Cardiac muscle cell (in vitro differentiated cells and primary cell): ENCODE data around the gene SELENOK. TPM values are rescaled to one million over a fixed set of nuclear protein-coding genes. Genes with fewer than 3 reads are reported as not detected.

Experiments used
- DNase-seq, 2 donors: peaks; one replicate each; pipeline versions ENCODE4 v3.0.0 to v3.0.0-alpha.2; 2010 to 2017; ENCODE audit warnings: low read depth in 1 of 2, low spot score in 1 of 2
- H3K27ac ChIP-seq: fragments of 200-600 bp; sonication (generic); 2 replicates; pipeline ENCODE4 v1.5.1; 2016
- H3K27me3 ChIP-seq: fragments of 200-600 bp; sonication (generic); 2 replicates; pipeline ENCODE4 v1.6.0; 2016; ENCODE audit warnings: control low read depth
- H3K36me3 ChIP-seq: fragments of 200-600 bp; sonication (generic); 2 replicates; pipeline ENCODE4 v1.5.1; 2016; ENCODE audit warnings: control low read depth
- H3K4me1 ChIP-seq: fragments of 200-600 bp; sonication (generic); 2 replicates; pipeline ENCODE4 v1.8.1; 2017; ENCODE audit warnings: low read depth, mild to moderate bottlenecking, mixed run types
- H3K4me3 ChIP-seq: fragments of 200-600 bp; sonication (generic); 2 replicates; pipeline ENCODE4 v1.5.1; 2016; ENCODE audit warnings: mild to moderate bottlenecking
- H3K9me3 ChIP-seq: fragments of 200-600 bp; sonication (generic); 2 replicates; pipeline ENCODE4 v1.5.1; 2017; ENCODE audit warnings: low read depth, mild to moderate bottlenecking, control low read depth
- CTCF ChIP-seq: IDR thresholded peaks from 2 replicates; pipeline ENCODE4 v1.5.1; 2012; ENCODE audit warnings: low read depth, mild to moderate bottlenecking, low read length
- polyA plus RNA-seq: library from polyadenylated mRNA; unstranded; fragments of >200 nt; fragmentation: Nextera tagmentation; extraction: Ambion mirVana; gene quantifications from 2 replicates; pipeline ENCODE4 v1.2.1, GENCODE V29; 2016
- total RNA-seq: library from RNA; depleted of rRNA; stranded (reverse); fragments of >200 nt; gene quantifications from 2 replicates; pipeline ENCODE4 v1.2.3, GENCODE V29; 2016

The SELENOK gene
- total RNA-seq (73.7 and 77.8 TPM in 2 replicates), polyA plus RNA-seq (172 and 227 TPM in 2 replicates)

DNA sequence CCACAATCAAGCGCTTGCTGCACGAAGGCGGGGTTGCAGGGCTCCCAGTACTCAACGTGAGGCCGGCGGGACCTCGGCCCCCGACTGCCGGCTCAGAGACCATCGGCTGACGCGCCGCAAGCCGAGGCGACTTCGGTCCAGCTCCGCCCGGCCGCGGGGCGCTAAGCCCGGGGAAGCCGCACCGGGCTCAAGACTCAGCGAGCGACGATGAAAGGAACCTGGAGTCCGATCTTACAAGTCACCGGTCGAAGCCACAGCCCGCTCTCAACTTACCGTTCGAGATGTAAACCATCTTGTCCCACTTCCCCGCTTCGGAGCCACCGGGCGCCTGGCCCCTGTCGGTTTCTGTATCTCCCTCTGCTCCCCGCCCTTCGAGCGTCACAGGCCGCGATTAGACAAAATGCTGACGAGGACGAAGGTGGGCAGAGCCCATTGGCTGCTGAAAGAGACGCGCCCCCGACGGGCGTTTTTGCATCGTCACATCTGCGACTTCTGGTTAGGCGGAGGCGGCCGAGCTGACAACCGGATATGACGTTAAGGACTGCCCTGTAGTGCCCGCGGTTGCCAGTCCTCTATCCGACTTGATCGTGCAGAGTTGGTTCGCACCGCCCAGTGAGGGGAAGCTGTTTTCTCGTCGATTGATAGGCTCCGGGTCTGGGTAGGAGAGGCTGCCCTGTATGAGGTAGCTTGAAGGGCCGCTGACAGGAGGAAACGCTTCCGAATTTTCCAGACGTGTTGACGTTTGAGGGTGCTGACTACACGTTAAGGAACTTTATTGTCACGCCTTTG is at the start of gene SELENOK:
TSS of gene SELENOK (minus strand) at position 363 of the 789 bp plus-strand sequence.
- Histone ChIP-seq H3K4me1 (peaks cover 12% of the 10 kb centered on the region), H3K9me3 (no peaks in the 10 kb centered on the region), H3K27me3 (peaks cover 7% of the 10 kb centered on the region), H3K27ac (peak within 1 kb of the TSS; percentile 95), H3K36me3 (peaks cover 15% of the 10 kb centered on the region), H3K4me3 (peak within 1 kb of the TSS; percentile 88)
- TF ChIP-seq CTCF = no peak
- DNase-seq = peak; percentile 99 to 100

GRCh38 chr3:53941184-53941583 is 49.5 kb upstream of the SELENOK start:
- no peaks in the 10 kb centered on the region for H3K9me3 ChIP-seq
- H3K4me3 ChIP-seq = no peak overlapping the region
- no peaks in the 10 kb centered on the region for H3K27me3 ChIP-seq
- H3K27ac ChIP-seq = no peak overlapping the region
- no peaks in the 10 kb centered on the region for H3K36me3 ChIP-seq
- peak in 1 of 2 donors; percentile 72 for DNase-seq
- no peaks in the 10 kb centered on the region for H3K4me1 ChIP-seq
- TF ChIP-seq CTCF = no peak

GRCh38 chr3:53940623-53941022 is 49.0 kb upstream of the SELENOK start:
- Histone ChIP-seq H3K9me3 (no peaks in the 10 kb centered on the region), H3K27ac (no peak overlapping the region), H3K36me3 (no peaks in the 10 kb centered on the region), H3K27me3 (no peaks in the 10 kb centered on the region), H3K4me1 (no peaks in the 10 kb centered on the region), H3K4me3 (no peak overlapping the region)
- TF ChIP-seq CTCF = no peak
- DNase-seq = peak in 1 of 2 donors; percentile 9

GRCh38 chr3:53939813-53940212 is 48.2 kb upstream of the SELENOK start:
- peak in 1 of 2 donors; percentile 8 for DNase-seq
- Histone ChIP-seq H3K4me3 (no peak overlapping the region), H3K27me3 (no peaks in the 10 kb centered on the region), H3K4me1 (no peaks in the 10 kb centered on the region), H3K9me3 (no peaks in the 10 kb centered on the region), H3K36me3 (no peaks in the 10 kb centered on the region), H3K27ac (no peak overlapping the region)
- peak; percentile 6 for TF ChIP-seq CTCF

GRCh38 chr3:53939086-53939582 is 47.5 kb upstream of the SELENOK start:
- Histone ChIP-seq H3K27ac (no peak overlapping the region), H3K9me3 (no peaks in the 10 kb centered on the region), H3K36me3 (no peaks in the 10 kb centered on the region), H3K27me3 (no peaks in the 10 kb centered on the region), H3K4me3 (no peak overlapping the region), H3K4me1 (no peaks in the 10 kb centered on the region)
- DNase-seq = no peak
- no peak for TF ChIP-seq CTCF
